ENCODE measurements around the gene CIZ1. TPM values are rescaled to one million over a fixed set of nuclear protein-coding genes. Genes with fewer than 3 reads are reported as not detected.

Gene CIZ1
- total RNA-seq, 1 donor from 2014 or later = 101 TPM

DNA sequence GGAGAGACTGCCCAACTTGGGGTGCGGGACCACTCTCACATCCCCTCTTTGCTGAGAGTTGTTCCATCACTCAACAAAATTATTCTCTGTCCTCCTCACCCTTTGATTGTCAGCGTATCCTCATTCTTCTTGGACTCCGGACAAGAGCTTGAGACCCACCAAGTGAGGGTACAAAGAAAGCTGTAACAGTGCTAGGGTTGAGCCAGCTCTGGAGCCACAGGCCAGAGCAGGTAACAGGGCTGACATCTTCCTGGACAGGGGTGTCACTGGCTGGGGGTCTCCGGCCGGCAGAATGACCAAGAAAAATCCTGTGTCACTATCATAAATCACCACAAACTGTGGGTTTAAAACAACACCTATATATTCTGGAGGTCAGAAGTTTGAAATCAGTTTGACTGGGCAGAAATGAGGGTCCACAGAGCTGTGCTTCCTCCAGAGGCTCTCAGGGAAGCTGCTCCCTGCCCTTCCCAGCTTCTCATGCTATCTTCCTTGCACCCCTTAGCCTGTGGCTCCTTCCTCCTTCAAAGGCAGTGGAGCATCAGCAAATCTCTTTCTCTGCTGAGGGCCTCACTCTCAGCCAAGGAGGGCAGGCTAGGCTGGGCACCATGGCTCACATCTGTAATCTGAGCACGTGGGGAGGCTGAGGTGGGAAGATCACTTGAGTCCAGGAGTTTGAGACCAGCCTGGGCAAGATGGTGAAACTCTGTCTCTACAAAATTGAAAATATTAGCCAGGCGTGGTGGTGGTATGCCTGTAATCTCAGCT, 35.5 kb downstream of the CIZ1 start:
- no peak for DNase-seq (ENCODE audit: extremely low spot score in 2 of 2)
- Histone ChIP-seq H3K4me3 (no peak overlapping the region), H3K27ac (no peak overlapping the region), H3K4me1 (peaks cover 14% of the 10 kb centered on the region), H3K27me3 (no peaks in the 10 kb centered on the region), H3K36me3 (no peaks in the 10 kb centered on the region), H3K9me3 (no peaks in the 10 kb centered on the region)
- intact Hi-C loops (cut with DNase I) = no loop called here
- no peak for TF ChIP-seq POLR2AphosphoS5 (IDR thresholded peaks at IDR 0.05; ENCODE audit: insufficient read depth in 1 of 2, low read depth in 1 of 2)
- TF ChIP-seq POLR2A (IDR thresholded peaks at IDR 0.05) = no peak
- TF ChIP-seq, protein P1, sequence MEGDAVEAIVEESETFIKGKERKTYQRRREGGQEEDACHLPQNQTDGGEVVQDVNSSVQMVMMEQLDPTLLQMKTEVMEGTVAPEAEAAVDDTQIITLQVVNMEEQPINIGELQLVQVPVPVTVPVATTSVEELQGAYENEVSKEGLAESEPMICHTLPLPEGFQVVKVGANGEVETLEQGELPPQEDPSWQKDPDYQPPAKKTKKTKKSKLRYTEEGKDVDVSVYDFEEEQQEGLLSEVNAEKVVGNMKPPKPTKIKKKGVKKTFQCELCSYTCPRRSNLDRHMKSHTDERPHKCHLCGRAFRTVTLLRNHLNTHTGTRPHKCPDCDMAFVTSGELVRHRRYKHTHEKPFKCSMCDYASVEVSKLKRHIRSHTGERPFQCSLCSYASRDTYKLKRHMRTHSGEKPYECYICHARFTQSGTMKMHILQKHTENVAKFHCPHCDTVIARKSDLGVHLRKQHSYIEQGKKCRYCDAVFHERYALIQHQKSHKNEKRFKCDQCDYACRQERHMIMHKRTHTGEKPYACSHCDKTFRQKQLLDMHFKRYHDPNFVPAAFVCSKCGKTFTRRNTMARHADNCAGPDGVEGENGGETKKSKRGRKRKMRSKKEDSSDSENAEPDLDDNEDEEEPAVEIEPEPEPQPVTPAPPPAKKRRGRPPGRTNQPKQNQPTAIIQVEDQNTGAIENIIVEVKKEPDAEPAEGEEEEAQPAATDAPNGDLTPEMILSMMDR (IDR thresholded peaks at IDR 0.05) = no peak

DNA sequence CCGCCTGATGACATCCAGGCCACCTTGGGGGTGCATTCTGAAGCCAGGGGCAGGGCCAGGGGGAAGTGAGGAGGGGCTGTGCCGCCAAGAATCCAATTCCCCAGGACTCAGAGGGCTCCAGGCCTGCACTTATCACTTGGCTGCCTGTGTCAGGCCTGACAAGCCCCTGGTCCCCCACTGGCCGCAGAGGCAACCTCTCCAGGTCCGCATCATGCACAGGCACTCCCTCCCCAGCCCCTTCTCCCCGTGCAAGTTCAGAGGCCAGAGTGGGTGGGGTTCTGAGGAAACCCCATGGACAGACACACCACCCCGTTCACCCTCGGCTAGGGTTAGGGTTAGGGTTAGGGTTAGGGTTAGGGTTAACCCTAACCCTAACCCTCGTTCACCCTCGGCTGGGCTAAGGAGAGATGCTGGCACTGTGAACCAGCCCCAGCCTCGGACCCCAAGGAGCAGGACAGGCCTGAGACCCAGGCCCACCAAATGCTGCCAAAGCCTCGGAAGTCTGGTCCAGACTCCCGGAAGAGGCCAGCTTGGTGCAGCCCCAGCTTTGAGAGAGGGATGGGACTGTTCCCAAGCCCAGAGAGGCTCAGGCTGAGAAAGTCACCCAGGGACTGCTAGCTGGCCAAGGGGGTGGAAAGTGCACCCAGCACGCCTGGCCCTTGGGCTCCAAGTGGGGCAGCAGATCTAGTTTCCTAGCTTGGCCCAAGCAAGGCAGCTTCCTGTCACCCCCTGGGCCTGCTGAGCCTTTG, 37.3 kb downstream of the CIZ1 start:
- no peaks in the 10 kb centered on the region for H3K36me3 ChIP-seq
- DNase-seq (ENCODE audit: extremely low spot score in 2 of 2) = no peak
- no peak overlapping the region for H3K27ac ChIP-seq
- no peak overlapping the region for H3K4me3 ChIP-seq
- peaks cover 21% of the 10 kb centered on the region for H3K4me1 ChIP-seq
- TF ChIP-seq POLR2A (IDR thresholded peaks at IDR 0.05) (no peak), POLR2AphosphoS5 (IDR thresholded peaks at IDR 0.05; ENCODE audit: insufficient read depth in 1 of 2, low read depth in 1 of 2) (no peak)
- TF ChIP-seq, protein P1 (IDR thresholded peaks at IDR 0.05) = no peak
- no peaks in the 10 kb centered on the region for H3K9me3 ChIP-seq
- H3K27me3 ChIP-seq = no peaks in the 10 kb centered on the region
- intact Hi-C loops (cut with DNase I) = no loop called here

DNA sequence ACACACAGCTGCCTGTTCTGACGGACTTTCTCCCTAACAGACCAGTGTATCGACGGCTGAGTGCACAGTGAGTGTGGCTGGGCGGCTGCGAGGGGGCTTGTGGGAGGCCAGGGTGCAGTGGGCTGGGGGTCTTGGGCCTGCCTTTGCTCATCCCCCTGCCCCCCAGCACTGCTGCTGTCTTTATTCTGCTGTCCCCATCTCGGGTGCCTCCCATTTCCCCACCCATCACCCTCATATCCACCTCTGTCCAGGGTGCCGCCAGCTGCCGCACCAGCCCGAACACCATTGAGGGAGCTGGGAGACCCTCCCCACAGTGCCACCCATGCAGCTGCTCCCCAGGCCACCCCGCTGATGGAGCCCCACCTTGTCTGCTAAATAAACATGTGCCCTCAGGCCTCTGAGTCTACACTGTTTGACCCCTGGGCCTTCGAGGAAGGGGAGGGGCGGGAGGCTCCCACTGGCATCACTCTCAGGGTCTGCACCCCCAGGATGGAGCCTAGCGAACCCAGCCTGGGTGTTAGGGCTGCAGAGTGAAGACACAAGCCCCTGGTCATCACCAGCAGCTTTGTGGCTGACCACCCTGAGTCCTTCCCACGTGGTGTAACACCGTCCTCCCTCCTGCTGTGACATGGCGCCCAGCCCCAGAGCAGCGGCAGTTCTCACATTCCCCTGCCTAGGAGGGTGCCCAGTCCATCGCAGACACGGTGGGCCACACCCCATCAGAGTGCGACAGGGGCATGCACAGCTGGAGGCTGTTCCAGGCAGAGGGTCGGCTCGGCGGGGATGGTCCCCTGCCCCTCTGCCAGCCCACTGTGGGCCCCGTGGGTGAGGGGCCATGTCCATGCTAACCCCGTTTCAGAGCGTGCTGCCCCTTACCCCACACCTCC, 38.1 kb downstream of the CIZ1 start:
- no peak for DNase-seq (ENCODE audit: extremely low spot score in 2 of 2)
- TF ChIP-seq POLR2AphosphoS5 (IDR thresholded peaks at IDR 0.05; ENCODE audit: insufficient read depth in 1 of 2, low read depth in 1 of 2) (no peak), POLR2A (IDR thresholded peaks at IDR 0.05) (no peak)
- TF ChIP-seq, protein P1 (IDR thresholded peaks at IDR 0.05) = no peak
- H3K9me3 ChIP-seq = no peaks in the 10 kb centered on the region

DNA sequence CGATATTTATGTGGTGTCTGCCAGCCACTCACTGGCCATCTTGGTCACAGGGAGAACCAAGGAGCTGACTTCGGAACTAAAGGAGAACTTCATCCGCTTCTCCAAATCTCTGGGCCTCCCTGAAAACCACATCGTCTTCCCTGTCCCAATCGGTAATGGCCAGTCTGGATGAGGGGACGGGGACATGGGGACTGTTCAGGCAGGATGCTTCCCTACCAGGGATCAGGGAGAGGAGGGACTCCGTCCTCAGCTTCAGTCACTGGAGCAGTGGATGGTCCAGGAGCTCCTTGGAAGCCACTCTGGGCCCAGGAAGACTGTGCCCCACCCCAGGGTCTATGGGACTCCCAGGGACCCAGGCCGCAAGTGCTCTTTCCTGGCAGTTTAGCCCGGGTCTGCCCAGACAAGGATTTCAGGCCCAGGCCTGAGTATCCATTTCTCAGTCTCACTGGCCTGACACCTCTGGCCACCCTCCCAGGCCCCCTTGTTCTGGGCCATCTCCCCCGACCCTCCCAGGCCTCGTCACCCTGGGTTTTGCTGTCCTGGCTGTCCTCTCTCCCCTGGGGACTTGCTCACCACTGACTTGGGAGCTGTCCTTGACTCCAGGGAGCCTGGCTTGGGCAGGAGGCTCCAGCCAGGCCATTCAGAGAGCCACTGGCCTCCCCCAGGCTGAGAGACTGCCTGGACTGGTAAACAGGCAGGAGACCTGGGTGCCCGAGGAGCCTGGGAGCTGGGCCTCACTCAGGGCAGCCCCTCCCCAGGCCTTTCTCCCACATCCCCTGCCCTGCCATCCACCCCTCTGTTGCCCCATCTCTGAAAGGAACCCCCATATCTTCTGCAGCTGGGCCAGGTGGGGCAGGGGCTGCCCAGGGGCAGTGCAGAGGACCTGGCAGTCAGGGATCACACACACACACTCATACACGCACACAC, 39.0 kb downstream of the CIZ1 start:
- Histone ChIP-seq H3K36me3 (no peaks in the 10 kb centered on the region), H3K4me3 (no peak overlapping the region), H3K9me3 (no peaks in the 10 kb centered on the region), H3K4me1 (peaks cover 31% of the 10 kb centered on the region), H3K27me3 (no peaks in the 10 kb centered on the region), H3K27ac (no peak overlapping the region)
- intact Hi-C loops (cut with DNase I) = no loop called here
- no peak for DNase-seq (ENCODE audit: extremely low spot score in 2 of 2)
- no peak for TF ChIP-seq POLR2A (IDR thresholded peaks at IDR 0.05)
- TF ChIP-seq POLR2AphosphoS5 (IDR thresholded peaks at IDR 0.05; ENCODE audit: insufficient read depth in 1 of 2, low read depth in 1 of 2) = no peak
- TF ChIP-seq, protein P1 (IDR thresholded peaks at IDR 0.05) = no peak

More for the DNA sequence above, 38.1 kb downstream of the CIZ1 start:
- Histone ChIP-seq H3K27me3 (no peaks in the 10 kb centered on the region), H3K4me3 (no peak overlapping the region), H3K36me3 (no peaks in the 10 kb centered on the region), H3K4me1 (peaks cover 28% of the 10 kb centered on the region), H3K27ac (no peak overlapping the region)
- intact Hi-C loops (cut with DNase I) = no loop called here

Data from vagina (tissue), 2 donors.